Breast epithelium (tissue), 4 donors: ENCODE data around the gene CPEB4. TPM values are rescaled to one million over a fixed set of nuclear protein-coding genes. Genes with fewer than 3 reads are reported as not detected.
A peak's percentile ranks its signal among the peaks of the same experiment; 100 is the strongest.

Experiments
- DNase-seq, 2 donors: peaks; one replicate each; pipeline ENCODE4 v3.0.0-alpha.2; 2019; ENCODE audit warnings: low spot score in 2 of 2
- H3K27ac ChIP-seq, 2 donors: fragments of 200-600 bp; sonication (generic) in 1 of 2; one replicate each; pipeline ENCODE4 v1.5.1; 2016 to 2019; ENCODE audit warnings: mild to moderate bottlenecking in 1 of 2
- H3K27me3 ChIP-seq, 2 donors: fragments of 200-600 bp; sonication (generic) in 1 of 2; one replicate each; pipeline versions ENCODE4 v1.5.1 to v1.6.0; 2017 to 2019; ENCODE audit warnings: control low read depth in 1 of 2, mild to moderate bottlenecking in 1 of 2
- H3K36me3 ChIP-seq: fragments of 200-600 bp; one replicate; pipeline ENCODE4 v1.5.1; 2019
- H3K4me1 ChIP-seq, 2 donors: fragments of 200-600 bp; sonication (generic); one replicate each; pipeline ENCODE4 v1.5.1; 2016 to 2019; ENCODE audit warnings: control low read depth in 1 of 2
- H3K4me3 ChIP-seq, 3 donors: fragments of 200-600 bp; sonication (generic); 1 replicate in 2 of 3; 2 replicates in 1 of 3; pipeline ENCODE4 v1.5.1; 2016 to 2019; ENCODE audit warnings: mild to moderate bottlenecking in 3 of 3, moderate library complexity in 2 of 3
- H3K9me3 ChIP-seq, 2 donors: fragments of 200-600 bp; sonication (generic) in 1 of 2; one replicate each; pipeline ENCODE4 v1.5.1; 2016 to 2019; ENCODE audit warnings: control low read depth in 1 of 2
- CTCF ChIP-seq, 3 donors: fragments of 450-650 bp; IDR thresholded peaks; one replicate each; pipeline ENCODE4 v1.5.1; 2016 to 2017; ENCODE audit warnings: antibody characterized with exemption in 3 of 3, mild to moderate bottlenecking in 3 of 3, moderate library complexity in 3 of 3
- POLR2A ChIP-seq: fragments of 450-650 bp; IDR thresholded peaks from one replicate; pipeline ENCODE4 v1.6.1; 2016; ENCODE audit warnings: antibody characterized with exemption, mild to moderate bottlenecking, moderate library complexity
- POLR2AphosphoS5 ChIP-seq, 3 donors: sonication (generic); formaldehyde crosslinking; IDR thresholded peaks; one replicate each; pipeline ENCODE4 v1.6.1; 2017; ENCODE audit warnings: antibody characterized with exemption in 3 of 3
- intact Hi-C: fragments of 100-400 bp; cut with DNase I; formaldehyde crosslinking; loops from one replicate; pipeline ENCODE4 v1.15.1; 2023; ENCODE audit warnings: low total_unique reads
- total RNA-seq, 3 donors: library from RNA; depleted of rRNA; stranded (reverse); fragments of >200 nt; gene quantifications; one replicate each; pipeline ENCODE4 v1.1.0, GENCODE V29; 2016

CPEB4 gene
- total RNA-seq, 3 donors from 2014 or later: 36.4 to 71.7 (median 49.9) TPM

- H3K4me3 ChIP-seq: peak overlapping the region in 1 of 3 donors; percentile 61
- TF ChIP-seq POLR2A (no peak), CTCF (IDR thresholded peaks at IDR 0.05) (no peak), POLR2AphosphoS5 (IDR thresholded peaks at IDR 0.05) (no peak)
- intact Hi-C loops: no loop called here
Observed at GRCh38 chr5:173964506-173964905, 76.4 kb downstream of the CPEB4 start.

GRCh38 chr5:173967241-173967640 is 79.1 kb downstream of the CPEB4 start:
- Histone ChIP-seq H3K9me3 (no peaks in the 10 kb centered on the region), H3K27ac (no peak overlapping the region), H3K27me3 (no peaks in the 10 kb centered on the region), H3K36me3 (no peaks in the 10 kb centered on the region), H3K4me1 (peaks cover 0 to 6% of the 10 kb centered on the region in 2 donors), H3K4me3 (no peak overlapping the region)
- intact Hi-C loops: no loop called here
- DNase-seq: no peak
- TF ChIP-seq POLR2AphosphoS5 (IDR thresholded peaks at IDR 0.05): no peak
- TF ChIP-seq POLR2A: no peak
- TF ChIP-seq CTCF (IDR thresholded peaks at IDR 0.05): no peak

More at GRCh38 chr5:173964506-173964905, 76.4 kb downstream of the CPEB4 start:
- DNase-seq: no peak
- H3K9me3 ChIP-seq: no peaks in the 10 kb centered on the region
- no peak overlapping the region for H3K27ac ChIP-seq
- H3K27me3 ChIP-seq: no peaks in the 10 kb centered on the region
- H3K36me3 ChIP-seq: no peaks in the 10 kb centered on the region
- peaks cover 0 to 6% of the 10 kb centered on the region in 2 donors for H3K4me1 ChIP-seq

GRCh38 chr5:173968154-173968797 is 80.1 kb downstream of the CPEB4 start:
- intact Hi-C loops: no loop called here
- no peaks in the 10 kb centered on the region for H3K9me3 ChIP-seq
- H3K4me3 ChIP-seq: no peak overlapping the region
- TF ChIP-seq POLR2AphosphoS5 (IDR thresholded peaks at IDR 0.05): no peak
- no peak for TF ChIP-seq POLR2A
- no peak for TF ChIP-seq CTCF (IDR thresholded peaks at IDR 0.05)
- H3K36me3 ChIP-seq: no peaks in the 10 kb centered on the region
- H3K27ac ChIP-seq: no peak overlapping the region
- H3K4me1 ChIP-seq: no peaks in the 10 kb centered on the region
- H3K27me3 ChIP-seq: no peaks in the 10 kb centered on the region
- no peak for DNase-seq

GRCh38 chr5:173969167-173970049 is 81.3 kb downstream of the CPEB4 start:
- H3K36me3 ChIP-seq: no peaks in the 10 kb centered on the region
- H3K27ac ChIP-seq: peak overlapping the region in 1 of 2 donors; percentile 44
- H3K9me3 ChIP-seq: no peaks in the 10 kb centered on the region
- no peaks in the 10 kb centered on the region for H3K4me1 ChIP-seq
- H3K27me3 ChIP-seq: no peaks in the 10 kb centered on the region
- no peak for DNase-seq
- intact Hi-C loops: no loop called here
- TF ChIP-seq POLR2A: no peak
- TF ChIP-seq POLR2AphosphoS5 (IDR thresholded peaks at IDR 0.05): no peak
- no peak for TF ChIP-seq CTCF (IDR thresholded peaks at IDR 0.05)
- H3K4me3 ChIP-seq: no peak overlapping the region
